ENCODE measurements around the gene CTAG1B. TPM values are rescaled to one million over a fixed set of nuclear protein-coding genes. Genes with fewer than 3 reads are reported as not detected.
"Not testable (repeated sequence)": the region's sequence is repeated elsewhere in the genome, so short reads cannot be mapped to it uniquely, and the experiment has no call there.

The CTAG1B gene
- not detected for total RNA-seq

DNA sequence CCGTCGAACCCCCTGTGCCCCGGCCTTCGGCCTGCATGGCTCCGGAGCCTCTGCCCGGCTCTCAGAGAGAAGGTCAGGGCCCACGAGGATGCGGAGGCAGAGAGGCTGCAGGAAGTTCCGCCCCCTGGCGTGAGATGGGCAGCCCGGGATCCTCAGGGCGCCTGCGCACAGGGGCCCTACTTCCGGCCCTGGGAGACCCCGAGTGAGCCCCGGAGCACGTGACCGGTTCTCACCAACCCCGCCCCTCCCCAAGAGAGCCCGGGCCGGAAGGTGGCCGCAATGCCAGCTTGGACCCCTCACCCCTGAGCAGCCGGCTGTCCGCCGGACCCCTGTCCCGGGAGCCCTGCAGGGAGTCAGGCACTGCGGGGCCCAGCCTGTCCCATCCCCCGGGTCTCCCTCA, at the start of gene CTAG1B:
TSS of gene CTAG1B (minus strand) at position 101 of the 400 bp plus-strand sequence. CDS start at position 37, 64 bp downstream.
- H3K27me3 Mint-ChIP-seq, H3K4me1 Mint-ChIP-seq, CTCF ChIA-PET: not testable (repeated sequence)

DNA sequence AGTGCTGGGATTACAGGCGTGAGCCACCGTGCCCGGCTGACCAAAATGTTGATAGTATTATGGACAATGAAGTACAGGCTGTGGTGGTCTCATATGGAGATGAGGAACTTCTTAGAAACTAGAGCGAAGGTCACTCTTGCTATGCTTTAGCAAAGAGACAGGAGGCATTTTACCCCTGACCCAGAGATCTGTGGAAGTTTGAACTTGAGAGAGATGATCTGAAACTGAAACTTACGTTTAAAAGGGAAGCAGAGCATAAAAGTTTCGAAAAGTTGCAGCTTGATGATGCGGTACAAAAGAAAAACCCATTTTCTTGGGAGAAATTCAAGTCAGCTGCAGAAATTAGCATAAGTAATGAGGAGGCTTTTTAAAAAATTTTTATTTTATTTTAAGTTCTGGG, 42.8 kb upstream of the CTAG1B start:
- Mint-ChIP-seq H3K4me1 (peaks cover 3% of the 10 kb centered on the region), H3K9me3 (ENCODE audit: low read depth) (no peaks in the 10 kb centered on the region), H3K27ac (no peak overlapping the region), H3K36me3 (ENCODE audit: low read depth) (no peaks in the 10 kb centered on the region), H3K27me3 (no peaks in the 10 kb centered on the region), H3K4me3 (no peak overlapping the region)
- ATAC-seq: no peak
- ChIA-PET POLR2A (no interaction called here), CTCF (no interaction called here)
- intact Hi-C loops (cut with DNase I, micrococcal nuclease): no loop called here
- DNase-seq: no peak

More for the DNA sequence above, at the start of gene CTAG1B:
- H3K36me3 Mint-ChIP-seq (ENCODE audit: low read depth); DNase-seq; H3K27ac Mint-ChIP-seq; intact Hi-C loops (cut with DNase I, micrococcal nuclease); H3K4me3 Mint-ChIP-seq; POLR2A ChIA-PET; H3K9me3 Mint-ChIP-seq (ENCODE audit: low read depth); ATAC-seq: not testable (repeated sequence)

GRCh38 chrX:154661170-154661569, 42.1 kb upstream of the CTAG1B start:
- ATAC-seq (no peak), DNase-seq (no peak)
- Mint-ChIP-seq H3K4me1 (peaks cover 3% of the 10 kb centered on the region), H3K27ac (no peak overlapping the region), H3K36me3 (ENCODE audit: low read depth) (no peaks in the 10 kb centered on the region), H3K27me3 (no peaks in the 10 kb centered on the region), H3K4me3 (no peak overlapping the region), H3K9me3 (ENCODE audit: low read depth) (no peaks in the 10 kb centered on the region)
- POLR2A ChIA-PET: no interaction called here
- CTCF ChIA-PET: no interaction called here
- intact Hi-C loops (cut with DNase I, micrococcal nuclease): no loop called here

GRCh38 chrX:154660541-154660940, 41.5 kb upstream of the CTAG1B start:
- H3K4me3 Mint-ChIP-seq: no peak overlapping the region
- H3K36me3 Mint-ChIP-seq (ENCODE audit: low read depth): no peaks in the 10 kb centered on the region
- no peak overlapping the region for H3K27ac Mint-ChIP-seq
- H3K27me3 Mint-ChIP-seq: no peaks in the 10 kb centered on the region
- ChIA-PET POLR2A (no interaction called here), CTCF (no interaction called here)
- intact Hi-C loops (cut with DNase I, micrococcal nuclease): no loop called here
- peaks cover 3% of the 10 kb centered on the region for H3K4me1 Mint-ChIP-seq
- ATAC-seq (no peak), DNase-seq (no peak)
- H3K9me3 Mint-ChIP-seq (ENCODE audit: low read depth): no peaks in the 10 kb centered on the region

DNA sequence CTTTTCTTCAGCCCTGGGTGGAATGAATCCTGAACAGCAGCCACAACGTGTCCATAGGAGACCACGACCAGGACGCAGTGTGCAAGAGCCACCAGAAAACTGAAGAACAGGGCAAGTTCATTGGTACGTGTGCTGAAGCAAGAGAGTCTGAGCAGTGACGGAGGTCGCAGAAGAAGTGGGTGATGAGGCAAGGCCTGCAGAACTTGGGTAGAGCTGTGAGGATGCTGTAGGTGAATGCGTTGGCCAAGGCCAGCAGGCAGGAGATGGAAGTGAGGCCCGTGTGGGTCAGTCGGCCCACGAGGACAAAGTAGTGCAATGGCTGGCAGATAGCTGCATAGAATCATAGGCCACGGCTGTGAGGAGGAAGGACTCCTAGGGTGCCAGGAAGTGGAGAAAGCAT, 39.9 kb upstream of the CTAG1B start:
- POLR2A ChIA-PET: no interaction called here
- intact Hi-C loops (cut with DNase I, micrococcal nuclease): no loop called here
- CTCF ChIA-PET: no interaction called here

DNA sequence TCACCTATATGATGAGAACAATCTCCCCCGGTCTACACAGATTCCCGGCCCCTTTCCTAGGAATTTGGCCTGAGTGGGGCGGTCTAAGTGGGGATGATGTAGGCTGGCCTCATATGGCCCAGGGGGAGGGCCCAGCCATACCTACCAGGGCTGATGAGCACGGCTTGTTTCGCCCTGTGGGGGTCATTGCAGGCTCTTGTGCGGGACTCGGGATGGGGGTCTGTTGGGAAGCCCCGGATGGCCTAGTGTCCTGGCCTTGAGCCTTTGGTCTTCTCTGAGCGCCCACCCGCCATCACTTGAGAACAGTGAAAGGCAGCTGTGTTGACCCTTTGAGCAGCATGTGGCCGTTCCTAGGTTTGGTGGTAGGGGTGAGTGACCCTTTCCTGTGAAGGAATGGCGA, 39.1 kb upstream of the CTAG1B start:
- Mint-ChIP-seq H3K4me3 (no peak overlapping the region), H3K27me3 (no peaks in the 10 kb centered on the region), H3K9me3 (ENCODE audit: low read depth) (no peaks in the 10 kb centered on the region), H3K4me1 (peaks cover 3% of the 10 kb centered on the region), H3K36me3 (ENCODE audit: low read depth) (no peaks in the 10 kb centered on the region), H3K27ac (no peak overlapping the region)
- intact Hi-C loops (cut with DNase I, micrococcal nuclease): no loop called here
- ATAC-seq (no peak), DNase-seq (no peak)
- ChIA-PET CTCF (no interaction called here), POLR2A (no interaction called here)

More for the DNA sequence above, 39.9 kb upstream of the CTAG1B start:
- ATAC-seq (no peak), DNase-seq (no peak)
- no peaks in the 10 kb centered on the region for H3K27me3 Mint-ChIP-seq
- no peaks in the 10 kb centered on the region for H3K9me3 Mint-ChIP-seq (ENCODE audit: low read depth)
- H3K36me3 Mint-ChIP-seq (ENCODE audit: low read depth): no peaks in the 10 kb centered on the region
- H3K27ac Mint-ChIP-seq: no peak overlapping the region
- peaks cover 3% of the 10 kb centered on the region for H3K4me1 Mint-ChIP-seq
- no peak overlapping the region for H3K4me3 Mint-ChIP-seq

GRCh38 chrX:154657226-154657805, 38.2 kb upstream of the CTAG1B start:
- no peaks in the 10 kb centered on the region for H3K36me3 Mint-ChIP-seq (ENCODE audit: low read depth)
- H3K4me1 Mint-ChIP-seq: peaks cover 3% of the 10 kb centered on the region
- intact Hi-C loops (cut with DNase I, micrococcal nuclease): no loop called here
- H3K9me3 Mint-ChIP-seq (ENCODE audit: low read depth): no peaks in the 10 kb centered on the region
- H3K27me3 Mint-ChIP-seq: no peaks in the 10 kb centered on the region
- no peak for ATAC-seq
- no peak for DNase-seq
- no peak overlapping the region for H3K27ac Mint-ChIP-seq
- CTCF ChIA-PET: no interaction called here
- POLR2A ChIA-PET: no interaction called here
- no peak overlapping the region for H3K4me3 Mint-ChIP-seq

DNA sequence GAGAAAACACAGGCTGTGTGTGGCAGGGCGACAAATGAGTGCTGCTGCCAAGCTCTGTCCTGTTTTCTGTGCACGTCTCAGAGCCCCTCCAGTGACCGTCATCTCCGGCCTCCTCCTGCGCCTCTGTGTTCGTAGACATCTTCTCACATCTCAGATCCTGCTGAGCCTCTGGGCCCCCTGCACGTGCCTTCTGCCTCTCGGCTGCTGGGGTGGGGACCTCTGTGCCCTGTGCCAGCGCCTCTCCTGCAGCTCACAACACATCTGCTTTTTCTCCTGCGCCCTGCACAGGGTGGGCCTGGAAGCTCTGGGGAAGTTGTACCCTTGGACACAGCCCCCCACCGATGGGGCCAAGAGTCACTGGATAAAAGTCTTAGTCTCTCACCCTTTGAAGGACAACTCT, 36.7 kb upstream of the CTAG1B start:
- Mint-ChIP-seq H3K36me3 (ENCODE audit: low read depth) (no peaks in the 10 kb centered on the region), H3K27me3 (no peaks in the 10 kb centered on the region), H3K27ac (no peak overlapping the region), H3K4me3 (no peak overlapping the region), H3K9me3 (ENCODE audit: low read depth) (no peaks in the 10 kb centered on the region), H3K4me1 (no peaks in the 10 kb centered on the region)
- CTCF ChIA-PET: no interaction called here
- intact Hi-C loops (cut with DNase I, micrococcal nuclease): no loop called here
- ATAC-seq (no peak), DNase-seq (no peak)
- POLR2A ChIA-PET: no interaction called here

DNA sequence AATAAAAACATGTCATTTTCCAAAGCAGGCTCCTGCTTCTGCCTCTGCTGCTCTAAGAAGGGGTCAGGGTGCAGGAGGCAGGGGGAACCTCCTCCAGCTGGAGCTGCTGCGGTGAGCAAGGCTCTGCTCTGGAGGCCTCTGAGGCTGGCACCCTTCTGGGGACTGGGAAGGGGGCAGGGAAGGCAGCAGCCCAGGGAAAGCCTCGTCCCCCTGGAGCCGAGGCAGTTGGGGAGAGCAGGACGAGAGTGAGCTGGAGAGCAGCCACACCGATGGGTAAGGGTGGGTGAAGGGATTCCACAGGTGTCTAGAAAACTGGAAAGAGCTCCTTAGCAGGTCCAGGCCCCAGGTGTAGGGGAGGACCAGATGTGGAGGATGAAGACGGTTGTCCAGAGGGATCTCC, 36.3 kb upstream of the CTAG1B start:
- Mint-ChIP-seq H3K4me1 (no peaks in the 10 kb centered on the region), H3K27me3 (no peaks in the 10 kb centered on the region), H3K36me3 (ENCODE audit: low read depth) (no peaks in the 10 kb centered on the region), H3K9me3 (ENCODE audit: low read depth) (no peaks in the 10 kb centered on the region), H3K4me3 (no peak overlapping the region), H3K27ac (no peak overlapping the region)
- intact Hi-C loops (cut with DNase I, micrococcal nuclease): no loop called here
- DNase-seq (no peak), ATAC-seq (no peak)
- ChIA-PET POLR2A (no interaction called here), CTCF (no interaction called here)

DNA sequence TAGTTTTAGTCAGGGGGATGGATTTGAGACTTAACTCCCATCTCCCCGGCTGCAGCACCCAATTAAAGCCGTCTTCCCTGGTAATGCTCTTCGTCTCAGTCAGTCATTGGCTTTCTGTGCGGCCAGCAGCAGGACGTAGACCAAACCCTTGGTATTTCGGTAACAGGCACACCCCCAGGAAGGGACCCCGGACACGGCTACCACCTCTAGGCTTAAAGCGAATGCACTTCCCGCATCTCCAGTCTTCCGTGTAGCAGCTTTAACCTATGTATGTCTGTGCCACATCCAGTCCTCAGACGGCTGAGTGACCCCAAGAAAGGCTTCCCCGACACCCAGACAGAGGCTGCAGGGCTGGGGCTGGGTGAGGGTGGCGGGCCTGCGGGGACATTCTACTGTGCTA, 35.8 kb upstream of the CTAG1B start:
- intact Hi-C loops (cut with DNase I, micrococcal nuclease): no loop called here
- POLR2A ChIA-PET: no interaction called here
- Mint-ChIP-seq H3K9me3 (ENCODE audit: low read depth) (no peaks in the 10 kb centered on the region), H3K4me3 (no peak overlapping the region), H3K36me3 (ENCODE audit: low read depth) (no peaks in the 10 kb centered on the region), H3K4me1 (no peaks in the 10 kb centered on the region), H3K27me3 (no peaks in the 10 kb centered on the region), H3K27ac (no peak overlapping the region)
- CTCF ChIA-PET: no interaction called here
- DNase-seq: no peak
- ATAC-seq: no peak

GRCh38 chrX:154654372-154654771, 35.3 kb upstream of the CTAG1B start:
- DNase-seq (no peak), ATAC-seq (no peak)
- ChIA-PET CTCF (no interaction called here), POLR2A (no interaction called here)
- intact Hi-C loops (cut with DNase I, micrococcal nuclease): no loop called here
- H3K9me3 Mint-ChIP-seq (ENCODE audit: low read depth): no peaks in the 10 kb centered on the region
- H3K27me3 Mint-ChIP-seq: no peaks in the 10 kb centered on the region
- no peak overlapping the region for H3K4me3 Mint-ChIP-seq
- no peaks in the 10 kb centered on the region for H3K4me1 Mint-ChIP-seq
- H3K27ac Mint-ChIP-seq: no peak overlapping the region
- no peaks in the 10 kb centered on the region for H3K36me3 Mint-ChIP-seq (ENCODE audit: low read depth)

- H3K27ac Mint-ChIP-seq; H3K4me1 Mint-ChIP-seq; H3K27me3 Mint-ChIP-seq; DNase-seq; H3K36me3 Mint-ChIP-seq (ENCODE audit: low read depth); ATAC-seq; POLR2A ChIA-PET; CTCF ChIA-PET; intact Hi-C loops (cut with DNase I, micrococcal nuclease); H3K4me3 Mint-ChIP-seq; H3K9me3 Mint-ChIP-seq (ENCODE audit: low read depth): not testable (repeated sequence)
Measured at GRCh38 chrX:154653413-154653812, 34.3 kb upstream of the CTAG1B start, which contains the start of gene CTAG2. TSS of gene CTAG2 (minus strand) at chrX:154653579. CDS start at chrX:154653515, 64 bp downstream.

DNA sequence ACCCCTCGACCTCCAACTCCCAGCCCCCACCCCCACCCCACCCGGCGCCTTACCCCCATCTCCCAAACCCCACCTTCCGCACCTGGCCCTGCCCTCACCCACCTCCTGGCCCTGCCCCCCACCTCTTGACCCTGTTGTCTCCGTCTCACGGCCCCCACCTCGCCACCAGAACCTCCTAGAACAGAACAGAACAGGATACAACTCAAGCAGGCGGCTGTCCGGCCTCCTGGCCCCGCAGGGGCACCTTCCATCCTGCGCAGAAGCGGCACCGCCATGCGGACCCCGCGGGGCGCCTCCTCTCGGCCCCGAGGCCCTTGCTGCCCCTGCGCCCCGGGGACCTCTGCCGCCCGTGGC, 33.9 kb upstream of the CTAG1B start:
- no peak overlapping the region for H3K4me3 Mint-ChIP-seq
- DNase-seq (no peak), ATAC-seq (no peak)
- ChIA-PET POLR2A (no interaction called here), CTCF (no interaction called here)
- H3K27ac Mint-ChIP-seq: no peak overlapping the region
- H3K36me3 Mint-ChIP-seq (ENCODE audit: low read depth): no peaks in the 10 kb centered on the region
- intact Hi-C loops (cut with DNase I, micrococcal nuclease): no loop called here
- H3K4me1 Mint-ChIP-seq: no peaks in the 10 kb centered on the region
- no peaks in the 10 kb centered on the region for H3K27me3 Mint-ChIP-seq
- no peaks in the 10 kb centered on the region for H3K9me3 Mint-ChIP-seq (ENCODE audit: low read depth)
